ENCODE results near the gene TNFRSF9.
A peak's percentile ranks its signal among the peaks of the same experiment; 100 is the strongest.
"Not testable (repeated sequence)": the region's sequence is repeated elsewhere in the genome, so short reads cannot be mapped to it uniquely, and the experiment has no call there.

TNFRSF9 gene

DNA sequence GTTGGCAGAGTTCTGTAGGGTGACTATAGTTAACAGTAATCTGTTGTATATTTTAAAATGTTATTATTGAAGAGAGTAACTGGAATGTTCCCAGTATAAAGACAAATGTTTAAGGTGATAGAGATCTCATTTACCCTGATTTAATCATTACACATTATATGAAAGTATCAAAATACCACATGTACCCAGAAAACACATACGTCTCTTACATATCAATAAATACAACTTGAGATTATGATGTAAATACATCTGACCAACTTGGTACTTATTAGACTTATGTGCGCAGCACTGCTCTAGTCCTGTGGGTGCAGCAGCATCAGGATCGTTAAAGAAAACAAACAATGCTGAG is 20.2 kb upstream of the TNFRSF9 start:
- DNase-seq, result no peak

DNA sequence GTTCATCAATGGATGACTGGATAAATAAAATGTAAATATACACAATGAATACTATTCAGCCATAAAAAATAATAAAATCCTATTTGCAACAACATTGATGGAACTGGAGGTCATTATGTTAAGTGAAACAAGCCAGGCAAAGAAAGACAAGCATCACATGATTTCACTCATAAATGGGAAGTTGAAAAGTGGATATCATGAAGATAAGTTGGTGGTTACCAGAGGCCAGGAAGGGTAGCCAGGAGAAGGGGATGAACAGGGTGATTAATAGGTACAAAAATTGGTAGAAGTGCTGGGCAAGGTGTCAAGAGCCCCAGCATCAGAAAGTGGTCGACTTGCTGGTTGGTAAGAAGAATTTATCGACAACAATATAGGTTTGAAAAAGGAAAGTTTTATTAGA is 19.5 kb upstream of the TNFRSF9 start:
- no peak for DNase-seq

DNA sequence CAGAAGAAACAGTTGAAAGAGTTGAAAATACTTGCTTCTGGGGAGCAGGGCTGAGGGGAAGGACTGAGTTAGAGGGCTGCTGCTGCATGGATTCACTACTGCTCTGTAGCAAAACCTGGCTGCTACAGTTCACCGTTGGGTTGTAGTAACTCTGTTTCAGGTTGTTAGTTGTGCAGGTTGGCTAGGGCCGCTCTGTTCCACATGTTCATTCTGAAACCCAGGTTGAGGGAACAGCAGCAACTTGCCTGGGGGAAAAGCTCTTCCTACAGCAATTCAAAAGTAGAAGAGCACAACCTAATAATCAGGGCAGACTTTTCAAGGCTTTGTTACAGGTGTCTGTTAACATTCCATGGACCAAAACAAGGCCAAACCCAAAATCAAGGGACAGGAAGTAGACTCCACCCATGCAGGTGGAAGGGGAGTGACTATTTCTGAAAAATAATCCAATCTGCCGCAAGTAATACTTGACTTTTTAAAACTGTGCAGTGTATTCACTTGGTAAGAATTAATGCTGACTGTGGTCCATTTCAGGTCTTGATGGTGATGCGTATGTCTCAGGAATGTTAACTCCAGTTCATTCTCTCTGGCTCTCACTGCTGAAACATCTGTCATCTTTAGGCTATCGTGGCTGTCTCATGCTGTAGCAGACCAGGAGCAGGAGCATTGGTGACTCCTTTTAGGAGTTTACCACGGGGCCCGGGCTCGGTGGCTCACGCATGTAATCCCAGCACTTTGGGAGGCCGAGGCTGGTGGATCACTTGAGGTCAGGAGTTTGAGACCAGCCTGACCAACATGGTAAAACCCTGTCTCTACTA is 15.8 kb upstream of the TNFRSF9 start:
- no peak for DNase-seq

DNA sequence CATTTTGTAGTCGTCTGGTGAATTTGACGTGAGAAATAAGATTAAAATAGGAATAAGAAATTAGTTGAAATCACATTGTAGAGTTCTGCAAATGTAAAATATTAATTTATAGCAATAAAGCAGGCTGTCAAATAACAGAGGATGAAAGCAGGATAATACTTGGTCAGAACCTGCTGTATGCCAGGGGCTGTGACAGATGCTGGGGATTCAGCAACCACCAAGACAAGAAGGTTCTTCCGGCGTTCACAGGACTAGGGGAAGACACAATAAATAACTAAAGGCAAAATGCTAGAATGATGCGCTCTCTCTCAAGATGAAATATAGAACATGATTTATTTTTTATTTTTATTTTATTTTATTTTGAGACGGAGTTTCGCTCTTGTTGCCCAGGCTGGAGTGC is 14.0 kb upstream of the TNFRSF9 start:
- DNase-seq, result no peak

DNA sequence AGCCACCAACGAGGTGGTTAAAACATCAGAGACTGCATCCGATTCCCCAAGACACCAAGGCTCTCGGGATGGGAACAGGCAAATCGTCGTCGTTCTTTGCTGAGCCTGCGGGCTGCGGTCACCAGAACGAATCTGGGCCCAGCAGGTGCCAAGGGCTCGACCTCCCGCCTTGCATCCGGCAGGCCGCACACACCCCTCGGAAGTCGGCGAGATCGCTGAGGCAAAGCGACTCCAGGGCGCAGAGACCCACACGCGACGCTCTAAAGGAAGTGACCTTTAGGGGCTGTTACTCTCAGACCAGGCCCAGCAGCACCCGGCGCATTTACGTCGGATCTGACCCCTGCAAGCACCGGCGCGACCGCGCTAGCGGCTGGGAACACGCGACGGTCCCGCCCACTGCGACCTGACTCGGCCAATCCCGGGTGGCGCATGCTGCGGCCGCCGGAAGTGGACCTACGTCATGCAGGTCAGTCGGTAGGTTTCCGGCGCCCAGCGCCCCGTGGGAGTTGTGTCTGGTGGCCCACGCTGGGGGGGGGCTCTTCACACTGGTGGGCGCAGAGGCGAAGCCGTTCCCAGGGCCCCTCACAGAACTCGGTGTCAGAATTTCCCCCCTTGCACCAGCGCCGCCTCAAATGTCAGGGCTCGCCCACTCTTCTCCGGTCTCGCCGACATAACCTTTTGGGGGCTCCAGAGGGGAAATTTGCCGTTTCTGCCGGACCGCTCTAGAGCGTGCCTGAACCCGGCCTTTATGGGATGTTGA is 13.4 kb upstream of the TNFRSF9 start:
- peak; percentile 76 for DNase-seq

DNA sequence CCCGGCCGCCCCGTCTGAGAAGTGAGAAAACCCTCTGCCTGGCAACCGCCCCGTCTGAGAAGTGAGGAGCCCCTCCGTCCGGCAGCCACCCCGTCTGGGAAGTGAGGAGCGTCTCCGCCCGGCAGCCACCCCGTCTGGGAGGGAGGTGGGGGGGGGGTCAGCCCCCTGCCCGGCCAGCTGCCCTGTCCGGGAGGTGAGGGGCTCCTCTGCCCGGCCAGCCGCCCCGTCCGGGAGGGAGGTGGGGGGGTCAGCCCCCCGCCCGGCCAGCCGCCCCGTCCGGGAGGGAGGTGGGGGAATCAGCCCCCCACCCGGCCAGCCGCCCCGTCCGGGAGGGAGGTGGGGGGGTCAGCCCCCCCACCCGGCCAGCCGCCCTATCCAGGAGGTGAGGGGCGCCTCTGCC is 12.2 kb upstream of the TNFRSF9 start:
- DNase-seq, result not testable (repeated sequence)

DNA sequence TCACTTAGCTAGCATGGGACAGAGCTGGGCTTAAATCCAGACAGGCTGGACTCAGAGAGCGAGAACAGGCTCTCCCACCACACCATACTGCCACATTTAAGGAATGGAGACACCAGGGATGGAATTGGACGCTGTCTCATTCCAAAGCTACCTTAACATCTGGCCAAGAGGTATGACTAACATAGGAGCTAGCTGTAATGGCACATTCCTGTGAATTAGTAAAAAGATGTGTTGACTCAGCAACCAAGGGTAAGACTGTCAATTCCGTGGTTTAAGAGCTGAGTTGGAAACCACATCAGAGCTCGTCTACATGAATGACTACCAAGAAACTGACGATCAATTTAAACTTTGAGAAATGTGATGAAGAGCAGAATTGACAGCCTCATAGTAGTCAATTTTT is 8.3 kb upstream of the TNFRSF9 start:
- DNase-seq, result no peak

DNA sequence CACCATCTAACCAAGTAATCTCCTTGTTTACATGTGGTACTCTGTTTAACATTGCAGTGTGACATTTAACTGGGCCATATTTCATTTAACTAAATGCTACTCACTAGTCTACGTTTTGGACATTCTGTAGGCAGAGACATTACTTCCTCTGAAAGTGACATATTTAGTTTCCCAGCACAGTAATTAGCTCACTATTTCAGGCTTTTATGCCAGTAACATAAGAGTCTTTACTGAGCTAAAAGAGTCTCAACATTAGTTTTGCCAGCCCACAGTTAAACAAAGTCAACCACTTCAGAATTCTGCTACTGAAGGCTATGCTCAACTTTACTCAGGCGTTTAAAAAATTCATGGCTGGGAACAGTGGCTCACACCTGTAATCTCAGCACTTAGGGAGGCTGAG is 2.6 kb upstream of the TNFRSF9 start:
- DNase-seq, result no peak

DNA sequence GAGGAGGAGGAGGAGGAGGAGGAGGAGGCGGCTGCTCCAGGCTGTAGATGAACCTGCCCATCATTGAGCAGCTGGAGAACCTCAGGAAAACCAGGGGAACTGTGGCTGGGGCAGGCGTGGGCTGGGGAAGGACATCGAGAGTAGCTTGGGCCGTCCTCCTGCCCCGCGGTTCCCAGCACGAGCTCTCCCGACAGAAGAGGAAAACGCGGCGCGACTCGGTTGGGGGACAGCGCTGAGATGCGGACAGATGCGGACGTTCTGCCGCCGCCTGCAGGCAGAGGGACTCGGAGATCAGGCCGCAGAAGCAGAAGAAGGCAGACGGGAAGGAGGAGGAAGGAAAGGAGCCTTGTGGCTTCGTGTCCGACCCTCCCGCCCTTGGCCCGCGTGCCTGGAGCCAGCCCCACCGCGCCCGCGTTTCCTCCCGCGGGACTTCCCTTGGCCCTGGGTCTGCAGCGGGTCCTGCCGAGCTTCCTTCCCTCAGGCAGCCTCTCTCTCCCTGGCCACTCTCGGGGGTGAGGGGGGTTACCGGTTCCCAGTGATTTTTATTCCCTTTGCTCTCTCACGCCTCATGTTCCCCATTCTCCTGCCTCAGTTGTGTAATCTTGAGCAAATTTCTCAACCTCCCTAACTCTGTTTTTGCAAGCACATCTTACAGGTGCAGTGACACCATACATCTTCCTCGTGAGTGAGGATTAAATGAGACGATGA is 1.7 kb upstream of the TNFRSF9 start:
- peak; percentile 19 for DNase-seq

DNA sequence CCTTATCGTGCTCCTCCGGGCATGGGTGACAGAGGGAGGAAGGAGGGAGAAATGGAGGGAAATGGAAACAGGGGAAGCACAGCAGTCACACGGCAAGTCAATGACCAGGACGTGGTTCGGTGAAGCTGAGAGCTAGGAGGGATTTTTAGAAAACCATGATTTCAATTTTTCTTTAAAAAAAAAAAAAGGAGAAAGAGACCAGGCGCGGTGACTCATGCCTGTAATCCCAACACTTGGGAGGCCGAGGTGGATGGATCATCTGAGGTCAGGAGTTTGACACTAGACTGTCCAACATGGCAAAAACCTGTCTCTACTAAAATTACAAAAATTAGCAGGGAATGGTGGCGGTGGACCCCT is 776 bp upstream of the TNFRSF9 start:
- no peak for DNase-seq

DNA sequence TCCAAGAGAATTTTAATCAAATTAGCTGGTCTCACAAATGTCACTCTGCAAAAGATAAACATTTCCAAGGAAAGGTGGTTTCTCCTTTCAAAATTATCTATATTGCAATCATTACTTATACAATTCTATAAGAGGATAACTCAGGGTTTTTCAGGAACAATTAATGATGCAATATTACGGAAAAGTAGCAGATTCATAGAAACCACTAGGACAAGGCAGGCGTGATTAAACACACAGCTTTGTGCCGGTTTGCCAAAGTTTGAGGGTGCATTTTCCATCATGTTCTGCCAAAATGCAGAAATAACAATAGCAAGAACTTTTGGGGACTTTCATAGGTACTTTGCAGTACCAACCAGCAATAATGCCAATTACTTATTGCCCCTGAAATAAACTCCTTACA is 605 bp downstream of the TNFRSF9 start:
- no peak for DNase-seq

DNA sequence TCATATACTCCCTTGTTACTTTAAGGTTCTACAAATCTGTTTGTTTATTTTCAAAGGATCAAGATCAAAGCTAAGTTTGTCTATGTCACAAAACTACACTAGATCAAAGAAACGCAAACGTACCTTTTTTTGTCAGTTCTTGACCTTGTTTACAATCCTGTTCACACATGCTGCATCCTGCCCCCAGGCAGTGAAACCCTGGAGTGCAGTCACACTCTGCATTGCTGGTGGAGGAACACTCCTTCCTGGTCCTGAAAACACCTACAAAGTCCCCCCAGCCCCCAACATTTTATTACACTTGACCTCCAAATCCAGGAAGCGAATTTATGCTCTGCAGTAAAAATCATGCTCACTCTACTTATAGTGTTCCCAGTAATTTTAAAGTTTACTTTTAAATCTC is 2.6 kb downstream of the TNFRSF9 start:
- no peak for DNase-seq

DNA sequence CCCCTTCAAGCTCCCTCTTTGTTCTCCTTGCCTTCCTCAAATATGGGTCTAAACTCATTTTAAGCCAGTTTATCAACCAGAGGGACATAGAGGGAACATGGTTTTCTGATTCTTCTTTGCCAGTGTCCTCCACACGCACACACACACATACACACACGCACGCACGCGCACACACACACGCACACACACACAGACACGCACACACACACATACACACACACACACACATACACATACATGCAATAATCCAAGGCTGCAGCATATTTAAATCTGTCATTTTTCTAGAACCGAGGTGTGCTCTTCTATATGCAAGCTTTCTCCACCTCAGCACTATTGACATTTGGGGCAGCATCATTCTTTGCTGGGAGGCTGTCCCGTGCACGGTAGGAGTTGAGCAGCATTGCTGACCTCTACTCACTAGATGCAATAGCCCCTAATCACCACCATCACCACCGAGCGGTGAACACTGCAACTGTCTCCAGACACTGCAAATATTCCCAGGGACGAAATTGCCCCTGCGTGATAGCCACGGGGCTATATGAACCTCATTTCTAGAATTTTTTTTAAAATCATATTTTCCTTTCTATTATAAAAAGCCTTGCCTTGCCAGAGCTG is 8.0 kb downstream of the TNFRSF9 start:
- no peak for DNase-seq

DNA sequence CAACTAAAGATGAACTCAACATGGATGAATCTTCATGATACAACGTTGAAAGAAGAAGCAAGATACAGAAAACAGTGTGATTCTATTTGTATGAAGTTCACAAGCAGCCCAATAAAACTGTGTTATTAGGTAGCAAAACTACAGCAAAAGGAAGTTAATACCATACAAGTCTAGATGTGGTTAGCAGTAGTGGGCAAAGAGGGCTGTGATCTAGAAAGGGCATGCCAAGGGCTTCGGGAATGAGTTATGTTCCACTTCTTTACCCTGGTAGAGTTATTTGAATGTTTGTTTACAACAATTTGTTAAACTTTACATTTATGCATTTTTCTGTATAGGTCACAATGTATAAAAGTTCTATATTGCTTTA is 9.2 kb downstream of the TNFRSF9 start:
- DNase-seq, result no peak

DNA sequence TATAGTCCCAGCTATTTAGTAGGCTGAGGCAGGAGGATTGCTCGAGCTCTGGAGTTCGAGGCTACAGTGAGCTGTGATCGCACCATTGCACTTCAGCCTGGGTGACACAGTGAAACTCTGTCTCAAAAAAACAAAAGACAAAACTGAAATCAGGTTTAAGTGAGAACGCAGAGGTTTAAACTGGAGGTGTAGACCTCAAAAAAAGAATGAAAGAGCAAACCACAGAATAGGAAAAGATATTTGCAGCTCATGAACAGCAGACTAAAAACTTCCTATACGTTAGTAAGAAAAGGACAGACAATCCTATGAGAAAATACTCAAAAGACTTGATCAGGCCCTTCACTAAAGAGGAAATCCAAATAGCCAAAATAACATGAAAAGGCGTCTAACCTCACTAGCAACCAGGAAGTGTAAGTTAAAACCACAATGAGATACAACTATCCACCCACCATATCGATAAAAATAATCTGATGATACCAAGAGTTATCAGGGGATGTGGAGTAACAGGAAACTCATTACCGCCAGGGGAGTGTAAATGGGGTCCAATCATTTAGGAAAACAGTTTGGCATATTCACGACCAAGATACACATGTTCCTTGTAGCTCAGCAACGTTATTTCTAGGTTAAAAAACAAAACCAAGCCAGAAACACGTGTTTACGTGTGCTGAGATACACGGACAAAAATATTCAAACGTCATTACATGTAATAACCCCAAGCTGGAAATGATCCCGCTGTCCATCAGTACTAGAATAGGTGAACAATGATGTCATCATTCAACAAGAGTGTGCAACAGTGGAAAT is 9.8 kb downstream of the TNFRSF9 start:
- no peak for DNase-seq

DNA sequence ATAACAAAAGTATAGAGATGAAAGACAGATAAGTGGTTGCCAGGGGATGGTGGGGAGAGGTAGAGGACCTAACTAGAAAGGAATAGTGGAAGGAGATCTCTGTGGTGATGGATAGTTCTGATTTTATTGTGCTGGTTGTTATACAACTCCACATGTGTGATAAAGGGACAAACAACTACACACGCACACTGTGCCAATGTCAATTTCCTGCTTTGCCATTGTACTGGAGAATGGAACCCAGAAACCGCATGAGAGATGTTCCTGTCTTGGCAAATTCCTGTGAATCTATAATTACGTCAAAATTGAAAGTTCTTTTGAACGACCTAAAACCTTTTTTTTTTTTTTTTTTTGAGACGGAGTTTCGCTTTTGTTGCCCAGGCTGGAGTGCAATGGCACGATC is 11.0 kb downstream of the TNFRSF9 start:
- DNase-seq, result no peak

DNA sequence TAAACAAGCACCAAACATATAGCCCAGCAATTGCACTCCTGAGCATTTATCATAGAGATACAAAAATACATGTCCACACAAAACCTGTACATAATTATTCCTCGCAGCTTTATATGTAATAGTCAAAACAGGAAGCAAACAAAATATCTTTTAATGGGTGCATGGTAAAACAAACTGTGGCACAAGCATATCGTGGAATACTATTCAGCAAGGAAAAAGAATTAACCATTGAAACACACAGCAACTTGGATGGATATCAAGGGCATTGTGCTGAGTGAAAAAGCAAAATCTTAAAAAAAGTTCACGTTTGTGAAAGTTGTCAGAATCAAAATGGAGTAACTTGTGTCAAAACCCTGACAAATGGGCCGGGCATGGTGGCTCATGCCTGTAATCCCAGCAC is 12.4 kb downstream of the TNFRSF9 start:
- DNase-seq, result no peak

DNA sequence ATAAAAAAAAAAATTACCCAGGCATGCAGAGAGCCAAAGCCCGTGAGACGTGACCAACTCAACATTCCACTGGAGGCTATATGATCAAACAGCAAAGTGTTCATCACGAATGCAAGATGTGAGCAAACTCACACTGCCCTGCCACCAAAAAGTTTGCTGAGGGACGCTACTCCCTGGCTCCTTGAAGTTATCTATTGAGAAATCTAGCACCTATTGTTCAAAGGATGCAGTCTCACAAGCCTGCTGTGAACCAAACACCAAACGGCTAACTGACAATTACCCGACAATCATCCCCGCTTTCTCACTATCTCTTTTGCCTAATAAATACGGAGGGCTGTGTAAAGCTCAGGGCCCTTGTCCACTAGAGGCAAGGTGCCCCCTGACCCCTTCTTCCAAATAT is 13.6 kb downstream of the TNFRSF9 start:
- DNase-seq, result not testable (repeated sequence)

DNA sequence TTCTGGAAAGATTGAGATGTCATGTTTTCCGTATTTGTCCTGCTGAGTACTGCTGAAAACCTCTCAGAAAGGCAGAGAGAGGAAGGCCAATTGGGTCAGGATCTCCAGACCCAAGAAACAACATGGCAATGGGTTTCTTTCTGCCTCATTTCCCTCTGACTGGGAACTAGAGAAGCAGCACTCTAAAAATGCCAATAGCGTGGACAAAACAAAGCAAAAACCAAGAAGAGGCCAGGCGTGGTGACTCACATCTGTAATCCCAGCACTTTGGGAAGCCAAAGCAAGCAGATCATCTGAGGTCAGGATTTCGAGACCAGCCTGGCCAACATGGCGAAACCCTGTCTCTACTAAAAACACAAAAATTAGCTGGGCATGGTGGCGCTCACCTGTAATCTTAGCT is 18.3 kb downstream of the TNFRSF9 start:
- no peak for DNase-seq

DNA sequence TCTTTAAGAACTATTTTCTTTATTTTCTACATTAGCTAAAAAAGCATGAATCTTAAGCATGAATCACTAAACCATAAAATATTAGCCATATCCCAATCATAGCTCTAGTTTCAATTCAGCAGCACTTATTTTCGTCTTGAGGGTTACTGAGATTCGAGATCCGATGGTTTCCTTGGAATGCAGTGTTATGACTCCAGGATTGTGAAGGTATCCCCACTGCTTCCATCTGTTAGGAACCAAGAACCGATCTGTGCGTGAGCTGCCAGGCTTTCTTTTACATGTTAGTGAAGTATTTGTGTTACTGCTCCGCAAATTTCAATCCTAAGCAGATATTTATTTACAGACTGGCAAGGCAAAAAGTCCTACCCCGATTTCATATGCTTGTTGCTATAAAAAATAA is 18.8 kb downstream of the TNFRSF9 start:
- DNase-seq, result no peak

DNA sequence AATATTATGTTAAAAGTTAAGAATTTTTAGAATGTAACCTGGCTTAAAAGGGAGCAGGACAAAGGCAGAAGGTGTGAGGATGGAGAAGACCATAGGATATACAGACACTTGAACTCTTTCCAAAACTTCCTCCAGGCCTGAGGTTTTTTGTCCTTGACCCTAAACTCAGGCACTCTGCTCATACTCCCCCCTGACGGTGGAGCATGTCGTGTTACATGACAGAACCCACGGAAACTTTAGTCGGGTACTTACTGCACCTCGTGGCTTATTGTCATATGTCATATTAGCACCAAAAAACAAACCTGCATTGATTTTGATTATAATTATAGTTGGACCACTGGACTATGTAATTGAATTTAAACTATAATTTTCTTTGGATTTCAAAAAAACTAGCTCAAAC is 20.8 kb downstream of the TNFRSF9 start:
- no peak for DNase-seq

DNA sequence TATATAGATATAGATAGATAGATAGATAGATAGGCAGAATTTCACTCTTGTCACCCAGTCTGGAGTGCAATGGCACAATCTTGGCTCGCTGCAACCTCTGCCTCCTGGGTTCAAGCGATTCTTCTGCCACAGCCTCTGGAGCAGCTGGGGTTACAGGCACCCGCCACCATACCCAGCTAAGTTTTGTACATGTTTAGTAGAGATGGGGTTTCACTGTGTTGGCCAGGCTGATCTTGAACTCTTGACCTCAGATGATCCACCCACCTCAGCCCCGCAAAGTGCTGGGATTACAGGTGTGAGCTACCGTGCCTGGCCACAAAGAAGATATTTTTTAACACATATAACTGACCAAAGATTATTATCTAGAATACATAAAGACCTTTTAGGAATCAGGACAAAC is 22.7 kb downstream of the TNFRSF9 start:
- DNase-seq, result not testable (repeated sequence)

DNA sequence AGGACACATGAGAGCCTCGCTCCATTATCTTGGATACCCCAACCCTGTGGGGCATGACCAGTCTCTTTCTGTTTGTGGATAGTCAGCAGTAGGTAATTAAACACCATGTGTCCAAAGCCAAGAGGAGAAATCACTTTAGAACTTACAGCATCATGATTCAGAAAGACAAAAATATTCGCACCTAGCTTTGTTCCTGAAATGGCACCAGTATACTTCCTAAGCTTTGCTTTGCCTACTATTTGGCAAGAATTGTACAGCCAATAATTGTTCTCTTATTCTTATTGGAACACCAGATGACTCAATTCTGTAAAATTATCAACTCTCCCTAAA is 24.2 kb downstream of the TNFRSF9 start:
- DNase-seq, result no peak

Data from NCI-H2171 treated with DMSO at 0.1 percent for 48 hours (cell line).